ENCODE data around the gene FDPS. TPM values are rescaled to one million over a fixed set of nuclear protein-coding genes. Genes with fewer than 3 reads are reported as not detected.

FDPS gene
- total RNA-seq = 120 TPM
- 100 to 1,000 TPM; 102 to 125 (median 116) TPM for polyA plus RNA-seq (ENCODE audit: insufficient read depth in 1 of 8, insufficient read length in 8 of 8, low replicate concordance in 1 of 8)
- long read RNA-seq, donor 1, transcript FDPS-203 (10 exons, 1,256 nt) = minor isoform, 6 of 39 reads
- long read RNA-seq, donor 1, transcript FDPS-206 (10 exons, 1,178 nt) = major isoform, 10 of 39 reads
- long read RNA-seq, donor 1, partial matches to known transcripts = 15 of 39 reads
- long read RNA-seq, donor 1, other reads (novel, unspliced or antisense) = 0 of 39 reads
- long read RNA-seq, donor 2, partial matches to known transcripts = 0 of 6 reads
- long read RNA-seq, donor 2, other reads (novel, unspliced or antisense) = 0 of 6 reads
- long read RNA-seq, donor 3, transcript FDPS-206 (10 exons, 1,178 nt) = major isoform, 19 of 106 reads
- long read RNA-seq, donor 3, transcript FDPS-221 (10 exons, 1,198 nt) = minor isoform, 6 of 106 reads
- long read RNA-seq, donor 3, transcript FDPS-215 (4 exons, 680 nt) = minor isoform, 6 of 106 reads
- long read RNA-seq, donor 3, transcript FDPS-203 (10 exons, 1,256 nt) = minor isoform, 7 of 106 reads
- long read RNA-seq, donor 3, partial matches to known transcripts = 64 of 106 reads
- long read RNA-seq, donor 3, other reads (novel, unspliced or antisense) = 0 of 106 reads
- long read RNA-seq, donor 4, transcript FDPS-206 (10 exons, 1,178 nt) = major isoform, 13 of 37 reads
- long read RNA-seq, donor 4, transcript FDPS-203 (10 exons, 1,256 nt) = minor isoform, 7 of 37 reads
- long read RNA-seq, donor 4, partial matches to known transcripts = 6 of 37 reads
- long read RNA-seq, donor 4, other reads (novel, unspliced or antisense) = 0 of 37 reads
- long read RNA-seq, donor 5, transcript FDPS-206 (10 exons, 1,178 nt) = major isoform, 30 of 145 reads
- long read RNA-seq, donor 5, transcript FDPS-214 (2 exons, 475 nt) = minor isoform, 10 of 145 reads
- long read RNA-seq, donor 5, transcript FDPS-203 (10 exons, 1,256 nt) = minor isoform, 16 of 145 reads
- long read RNA-seq, donor 5, partial matches to known transcripts = 80 of 145 reads
- long read RNA-seq, donor 5, other reads (novel, unspliced or antisense) = 0 of 145 reads
- long read RNA-seq, donor 6, transcript FDPS-206 (10 exons, 1,178 nt) = major isoform, 39 of 223 reads
- long read RNA-seq, donor 6, transcript FDPS-214 (2 exons, 475 nt) = minor isoform, 13 of 223 reads
- long read RNA-seq, donor 6, transcript FDPS-203 (10 exons, 1,256 nt) = minor isoform, 17 of 223 reads
- long read RNA-seq, donor 6, transcript FDPS-204 (5 exons, 1,022 nt) = minor isoform, 5 of 223 reads
- long read RNA-seq, donor 6, partial matches to known transcripts = 138 of 223 reads
- long read RNA-seq, donor 6, other reads (novel, unspliced or antisense) = 0 of 223 reads
- long read RNA-seq, donor 7, transcript FDPS-206 (10 exons, 1,178 nt) = major isoform, 15 of 82 reads
- long read RNA-seq, donor 7, transcript FDPS-214 (2 exons, 475 nt) = minor isoform, 8 of 82 reads
- long read RNA-seq, donor 7, transcript FDPS-203 (10 exons, 1,256 nt) = minor isoform, 5 of 82 reads
- long read RNA-seq, donor 7, partial matches to known transcripts = 49 of 82 reads
- long read RNA-seq, donor 7, other reads (novel, unspliced or antisense) = 0 of 82 reads
- long read RNA-seq, donor 8, transcript FDPS-214 (2 exons, 475 nt) = minor isoform, 5 of 39 reads
- long read RNA-seq, donor 8, transcript FDPS-206 (10 exons, 1,178 nt) = major isoform, 13 of 39 reads
- long read RNA-seq, donor 8, transcript FDPS-203 (10 exons, 1,256 nt) = minor isoform, 9 of 39 reads
- long read RNA-seq, donor 8, partial matches to known transcripts = 11 of 39 reads
- long read RNA-seq, donor 8, other reads (novel, unspliced or antisense) = 0 of 39 reads
- long read RNA-seq, donor 9, transcript FDPS-206 (10 exons, 1,178 nt) = major isoform, 18 of 63 reads
- long read RNA-seq, donor 9, transcript FDPS-214 (2 exons, 475 nt) = minor isoform, 8 of 63 reads
- long read RNA-seq, donor 9, transcript FDPS-203 (10 exons, 1,256 nt) = minor isoform, 5 of 63 reads
- long read RNA-seq, donor 9, partial matches to known transcripts = 25 of 63 reads
- long read RNA-seq, donor 9, other reads (novel, unspliced or antisense) = 0 of 63 reads
- long read RNA-seq, donor 10, transcript FDPS-214 (2 exons, 475 nt) = minor isoform, 8 of 72 reads
- long read RNA-seq, donor 10, transcript FDPS-215 (4 exons, 680 nt) = minor isoform, 6 of 72 reads
- long read RNA-seq, donor 10, transcript FDPS-206 (10 exons, 1,178 nt) = major isoform, 31 of 72 reads
- long read RNA-seq, donor 10, transcript FDPS-203 (10 exons, 1,256 nt) = minor isoform, 6 of 72 reads
- long read RNA-seq, donor 10, partial matches to known transcripts = 13 of 72 reads
- long read RNA-seq, donor 10, other reads (novel, unspliced or antisense) = 0 of 72 reads
- long read RNA-seq, donor 11, transcript FDPS-221 (10 exons, 1,198 nt) = minor isoform, 5 of 66 reads
- long read RNA-seq, donor 11, transcript FDPS-203 (10 exons, 1,256 nt) = minor isoform, 8 of 66 reads
- long read RNA-seq, donor 11, transcript FDPS-206 (10 exons, 1,178 nt) = major isoform, 19 of 66 reads
- long read RNA-seq, donor 11, partial matches to known transcripts = 24 of 66 reads
- long read RNA-seq, donor 11, other reads (novel, unspliced or antisense) = 0 of 66 reads

DNA sequence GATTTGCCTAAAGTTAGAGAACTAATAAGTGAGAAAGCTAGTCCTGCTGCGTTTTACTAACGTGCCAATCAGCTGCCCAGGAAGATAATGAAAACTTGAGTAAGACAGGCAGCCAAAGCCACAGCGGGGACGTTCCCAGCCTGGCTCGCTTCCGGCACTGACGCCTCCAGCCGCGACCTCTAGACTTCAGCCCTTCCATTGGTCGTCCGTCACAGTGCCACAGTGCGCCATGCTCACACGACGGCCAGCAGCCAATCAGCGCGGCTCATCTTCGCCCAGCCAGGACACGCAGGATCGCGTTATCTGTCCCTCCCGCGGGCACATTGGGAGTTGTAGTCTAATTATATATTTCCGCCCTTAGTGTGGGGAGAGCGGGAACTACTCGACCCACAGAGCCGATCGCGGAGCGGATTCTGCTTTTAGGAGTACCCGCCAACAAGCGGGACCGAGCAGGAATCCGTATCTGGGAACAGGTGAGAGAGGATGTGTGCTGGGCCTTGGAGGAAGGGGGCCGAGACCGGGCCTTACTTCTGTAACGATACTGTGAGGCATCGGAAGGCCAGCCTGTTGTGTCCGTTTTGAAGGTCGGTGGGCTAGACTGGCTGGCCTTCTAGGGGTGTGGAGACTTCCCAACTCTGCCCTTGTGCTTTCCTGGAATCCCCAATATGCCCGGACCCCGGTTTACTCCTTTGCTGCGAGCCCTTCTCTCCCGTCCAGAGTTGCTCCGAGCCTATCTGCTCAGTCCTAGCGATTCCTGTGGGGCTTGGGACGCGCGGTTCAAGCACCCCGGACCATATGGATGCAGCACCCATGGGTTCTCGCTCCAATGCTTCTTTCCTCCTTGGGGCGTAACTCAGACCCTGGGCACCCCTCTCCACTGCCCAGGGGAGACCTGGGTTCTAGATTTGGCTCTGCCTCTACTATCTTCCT, at the start of gene FDPS:
FDPS (plus strand) TSS at position 374 of the 930 bp plus-strand sequence. CDS start 924 bp downstream, outside the sequence.
- WGBS (ENCODE audit: insufficient coverage) = under 1% methylated on average over 37 of the region's 51 CpGs
- peaks cover 24% of the 10 kb centered on the region for H3K36me3 ChIP-seq (ENCODE audit: control insufficient read depth, insufficient read depth, low read length)
- H3K4me1 ChIP-seq (ENCODE audit: control insufficient read depth, insufficient read depth, low read length) = peaks cover 32% of the 10 kb centered on the region
- peak within 1 kb of the TSS; percentile 97 for H3K27ac ChIP-seq (ENCODE audit: low read length)
- H3K4me3 ChIP-seq (ENCODE audit: low read length) = peak within 1 kb of the TSS; percentile 84
- H3K9me3 ChIP-seq (replicated peaks; ENCODE audit: control insufficient read depth, low read depth, low read length) = no peaks in the 10 kb centered on the region
- peak; percentile 100 for DNase-seq
- H3K27me3 ChIP-seq (ENCODE audit: control insufficient read depth, insufficient read depth, low read length) = no peaks in the 10 kb centered on the region

DNA sequence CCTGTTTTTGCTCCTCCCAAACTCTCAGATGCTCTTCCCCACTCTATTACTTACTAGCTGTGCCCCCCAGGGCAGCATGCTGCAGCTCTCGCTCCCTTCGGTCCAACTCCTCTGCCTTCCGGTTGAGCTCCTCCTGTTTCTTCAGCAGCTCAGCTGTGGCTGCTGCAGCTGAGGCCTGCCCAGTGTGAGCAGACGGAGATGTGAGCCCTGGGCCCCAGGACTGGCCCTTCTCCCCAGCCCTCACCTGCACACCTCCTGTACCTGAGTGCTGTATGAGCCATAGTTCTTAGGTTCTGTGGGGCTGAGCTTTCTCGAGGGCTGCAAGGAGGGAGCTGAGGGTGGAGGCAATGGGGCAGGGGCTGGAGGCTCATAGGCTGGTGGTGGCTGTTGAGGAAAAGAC, 48.4 kb upstream of the FDPS start:
- Histone ChIP-seq H3K9me3 (replicated peaks; ENCODE audit: control insufficient read depth, low read depth, low read length) (no peaks in the 10 kb centered on the region), H3K27me3 (ENCODE audit: control insufficient read depth, insufficient read depth, low read length) (no peaks in the 10 kb centered on the region), H3K36me3 (ENCODE audit: control insufficient read depth, insufficient read depth, low read length) (peaks cover 61% of the 10 kb centered on the region), H3K27ac (ENCODE audit: low read length) (no peak overlapping the region), H3K4me1 (ENCODE audit: control insufficient read depth, insufficient read depth, low read length) (peaks cover 28% of the 10 kb centered on the region), H3K4me3 (ENCODE audit: low read length) (no peak overlapping the region)
- WGBS (ENCODE audit: insufficient coverage) = 81% methylated on average over 3 of the region's 5 CpGs
- DNase-seq = no peak

DNA sequence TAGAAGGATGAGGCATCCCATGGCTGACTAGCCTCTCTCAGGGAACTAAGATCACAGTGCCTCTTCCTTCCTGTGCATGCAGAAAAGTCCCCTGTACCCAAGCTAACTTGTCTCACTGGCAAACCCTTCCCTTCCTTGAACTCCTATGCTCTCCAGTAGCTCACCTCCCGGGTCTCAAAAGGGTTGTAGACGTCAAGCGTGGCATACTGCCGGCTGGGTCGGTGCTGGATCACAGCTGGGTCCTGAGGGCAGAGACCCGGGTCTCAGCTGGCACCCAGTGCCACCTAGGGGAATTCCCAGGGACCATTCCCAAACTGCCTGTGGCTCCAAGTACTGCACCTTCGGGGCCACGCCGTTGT, 47.2 kb upstream of the FDPS start:
- no peak for DNase-seq
- Histone ChIP-seq H3K27me3 (ENCODE audit: control insufficient read depth, insufficient read depth, low read length) (no peaks in the 10 kb centered on the region), H3K4me1 (ENCODE audit: control insufficient read depth, insufficient read depth, low read length) (peaks cover 17% of the 10 kb centered on the region), H3K36me3 (ENCODE audit: control insufficient read depth, insufficient read depth, low read length) (peaks cover 65% of the 10 kb centered on the region), H3K4me3 (ENCODE audit: low read length) (peak overlapping the region; percentile 97), H3K27ac (ENCODE audit: low read length) (peak overlapping the region; percentile 90), H3K9me3 (replicated peaks; ENCODE audit: control insufficient read depth, low read depth, low read length) (no peaks in the 10 kb centered on the region)
- WGBS (ENCODE audit: insufficient coverage) = 0% methylated on average over 9 of the region's 9 CpGs

DNA sequence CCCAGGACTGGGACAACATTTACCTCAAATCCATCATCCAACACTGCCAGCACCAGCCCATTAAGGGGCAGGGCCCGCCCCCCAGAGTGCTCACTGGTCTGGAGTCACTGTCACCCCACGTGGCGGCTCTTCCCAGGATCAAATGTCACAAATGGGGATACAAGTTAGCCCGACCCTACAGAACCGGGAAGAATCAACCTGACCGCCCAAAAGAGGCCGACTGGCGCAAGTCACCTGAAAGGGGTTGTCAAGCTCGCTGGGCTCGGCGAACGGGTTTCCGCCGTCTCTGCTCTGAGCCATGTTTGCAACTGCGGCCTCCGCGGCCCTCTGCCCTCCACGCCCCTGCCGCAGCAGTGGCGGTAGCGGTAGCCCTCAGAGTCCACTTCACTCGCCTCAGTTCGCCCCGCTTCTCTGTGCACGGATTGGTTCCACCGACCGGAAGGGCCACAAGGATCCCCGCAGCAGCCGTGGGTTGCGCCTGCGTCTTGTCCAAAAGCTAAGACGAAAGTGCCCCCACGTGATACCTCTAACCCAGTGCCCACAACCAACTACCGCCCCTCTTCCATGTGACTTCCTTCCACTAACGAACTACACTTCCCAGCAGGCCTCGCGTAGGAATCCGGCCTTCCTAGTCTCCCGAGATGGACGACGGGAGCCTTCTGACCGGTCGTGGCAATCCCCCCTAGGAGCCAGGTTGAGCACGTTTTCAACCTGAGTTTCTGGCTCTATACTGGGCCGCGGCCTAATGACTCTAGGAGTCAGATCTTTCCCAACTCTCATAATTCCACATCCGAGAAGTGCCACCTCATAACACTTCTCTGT, 46.6 kb upstream of the FDPS start, which contains the start of gene SCAMP3:
SCAMP3 (minus strand) TSS at position 509 of the 822 bp plus-strand sequence; CDS start at position 300, 209 bp downstream.
- peak; percentile 99 for DNase-seq
- Histone ChIP-seq H3K4me3 (ENCODE audit: low read length) (peak within 1 kb of the TSS; percentile 97), H3K36me3 (ENCODE audit: control insufficient read depth, insufficient read depth, low read length) (peaks cover 65% of the 10 kb centered on the region), H3K4me1 (ENCODE audit: control insufficient read depth, insufficient read depth, low read length) (peaks cover 16% of the 10 kb centered on the region), H3K27me3 (ENCODE audit: control insufficient read depth, insufficient read depth, low read length) (no peaks in the 10 kb centered on the region), H3K9me3 (replicated peaks; ENCODE audit: control insufficient read depth, low read depth, low read length) (no peaks in the 10 kb centered on the region), H3K27ac (ENCODE audit: low read length) (peak within 1 kb of the TSS; percentile 90)
- under 1% methylated on average over 44 of the region's 47 CpGs for WGBS (ENCODE audit: insufficient coverage)

DNA sequence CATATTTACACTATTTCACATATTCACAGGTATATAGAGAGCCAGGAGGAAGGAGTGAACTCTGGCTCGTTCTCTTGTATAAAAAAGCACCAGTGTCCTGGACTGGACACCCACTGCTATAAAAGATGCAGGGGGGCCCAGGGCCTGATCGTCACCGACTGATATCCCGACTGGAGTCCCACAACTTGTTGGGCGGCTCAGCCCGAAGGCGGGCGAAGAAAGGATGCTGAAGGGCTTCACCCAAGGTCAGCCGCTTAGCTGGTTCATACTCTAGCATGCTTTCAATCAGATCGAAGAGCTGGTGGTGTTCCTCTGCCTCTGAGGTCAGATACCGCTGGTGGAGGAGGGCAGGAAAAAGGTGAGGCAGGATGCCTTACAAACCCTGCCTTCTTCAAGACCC, 45.6 kb upstream of the FDPS start:
- H3K27ac ChIP-seq (ENCODE audit: low read length) = no peak overlapping the region
- DNase-seq = no peak
- H3K4me1 ChIP-seq (ENCODE audit: control insufficient read depth, insufficient read depth, low read length) = peaks cover 16% of the 10 kb centered on the region
- no peaks in the 10 kb centered on the region for H3K27me3 ChIP-seq (ENCODE audit: control insufficient read depth, insufficient read depth, low read length)
- no peaks in the 10 kb centered on the region for H3K9me3 ChIP-seq (replicated peaks; ENCODE audit: control insufficient read depth, low read depth, low read length)
- no peak overlapping the region for H3K4me3 ChIP-seq (ENCODE audit: low read length)
- peaks cover 68% of the 10 kb centered on the region for H3K36me3 ChIP-seq (ENCODE audit: control insufficient read depth, insufficient read depth, low read length)
- 90% methylated on average over 8 of the region's 11 CpGs for WGBS (ENCODE audit: insufficient coverage)

DNA sequence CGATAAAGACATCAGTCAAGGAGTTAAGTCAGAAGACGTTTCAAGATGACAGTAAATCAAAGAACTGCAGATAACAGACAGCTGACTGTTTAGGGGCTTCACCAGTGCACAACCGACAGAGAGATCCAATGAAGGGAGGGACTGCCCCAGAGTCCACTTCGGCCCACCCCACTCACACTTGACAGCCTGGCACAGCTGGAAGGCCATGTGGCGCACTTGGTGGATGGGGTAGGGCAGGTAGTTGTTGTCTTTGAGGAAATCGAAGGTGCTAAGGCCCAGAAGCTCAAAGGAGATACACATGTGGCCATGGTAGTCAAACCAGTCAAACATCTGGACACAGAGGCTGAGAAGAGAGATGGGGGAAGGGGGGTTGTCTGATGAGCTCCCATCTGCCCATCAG, 42.1 kb upstream of the FDPS start:
- no peak for DNase-seq
- Histone ChIP-seq H3K27me3 (ENCODE audit: control insufficient read depth, insufficient read depth, low read length) (no peaks in the 10 kb centered on the region), H3K36me3 (ENCODE audit: control insufficient read depth, insufficient read depth, low read length) (peaks cover 82% of the 10 kb centered on the region), H3K4me3 (ENCODE audit: low read length) (no peak overlapping the region), H3K9me3 (replicated peaks; ENCODE audit: control insufficient read depth, low read depth, low read length) (no peaks in the 10 kb centered on the region), H3K27ac (ENCODE audit: low read length) (no peak overlapping the region), H3K4me1 (ENCODE audit: control insufficient read depth, insufficient read depth, low read length) (peaks cover 9% of the 10 kb centered on the region)
- WGBS (ENCODE audit: insufficient coverage) = 80% methylated on average over 5 of the region's 6 CpGs

DNA sequence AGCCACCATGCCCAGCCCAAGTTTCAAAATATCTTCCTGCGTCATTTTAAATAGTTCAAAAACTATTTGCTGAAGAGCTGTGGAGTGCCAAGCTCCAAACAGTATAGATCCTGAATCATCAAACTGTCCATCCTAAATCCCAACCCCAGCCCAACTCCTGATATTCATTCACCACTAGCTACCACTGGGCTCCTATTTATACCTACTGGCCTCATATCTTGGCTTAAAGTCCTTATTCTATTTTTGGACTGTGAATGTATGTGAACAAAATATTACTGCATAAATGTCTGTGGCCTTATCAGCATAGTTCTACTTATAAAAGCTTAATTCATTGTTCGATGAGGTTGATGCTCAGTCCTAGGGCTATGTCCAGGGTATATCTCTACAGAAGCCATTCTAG, 41.3 kb upstream of the FDPS start:
- no peaks in the 10 kb centered on the region for H3K27me3 ChIP-seq (ENCODE audit: control insufficient read depth, insufficient read depth, low read length)

More for the DNA sequence above, 41.3 kb upstream of the FDPS start:
- no peak for DNase-seq
- WGBS (ENCODE audit: insufficient coverage) = 100% methylated on average over 1 of the region's 2 CpGs
- Histone ChIP-seq H3K27ac (ENCODE audit: low read length) (no peak overlapping the region), H3K9me3 (replicated peaks; ENCODE audit: control insufficient read depth, low read depth, low read length) (no peaks in the 10 kb centered on the region), H3K4me1 (ENCODE audit: control insufficient read depth, insufficient read depth, low read length) (peaks cover 13% of the 10 kb centered on the region), H3K36me3 (ENCODE audit: control insufficient read depth, insufficient read depth, low read length) (peaks cover 84% of the 10 kb centered on the region), H3K4me3 (ENCODE audit: low read length) (no peak overlapping the region)

All from muscle of leg (tissue), 16 donors.